Tibial artery (tissue), 4 donors: ENCODE measurements around the gene STOML2.
"Not testable (repeated sequence)": the region's sequence is repeated elsewhere in the genome, so short reads cannot be mapped to it uniquely, and the experiment has no call there.

Source experiments
- DNase-seq, 2 donors: peaks; one replicate each; pipeline ENCODE4 v3.0.0-alpha.2; 2019
- H3K27ac ChIP-seq, 2 donors: fragments of 200-600 bp; sonication (generic) in 1 of 2; 1 replicate in 1 of 2; 2 replicates in 1 of 2; pipeline ENCODE4 v1.5.1; 2018 to 2019; ENCODE audit warnings: mild to moderate bottlenecking in 1 of 2
- H3K27me3 ChIP-seq, 2 donors: fragments of 200-600 bp; sonication (generic) in 1 of 2; one replicate each; pipeline versions ENCODE4 v1.5.1 to v1.6.0; 2016 to 2019
- H3K36me3 ChIP-seq, 3 donors: fragments of 200-600 bp; sonication (generic) in 2 of 3; one replicate each; pipeline ENCODE4 v1.5.1; 2016 to 2019; ENCODE audit warnings: mild to moderate bottlenecking in 2 of 3
- H3K4me1 ChIP-seq, 4 donors: fragments of 200-600 bp; sonication (generic) in 2 of 4; 1 replicate in 3 of 4; 2 replicates in 1 of 4; pipeline ENCODE4 v1.5.1; 2016 to 2019
- H3K4me3 ChIP-seq, 2 donors: fragments of 200-600 bp; sonication (generic) in 1 of 2; 1 replicate in 1 of 2; 2 replicates in 1 of 2; pipeline ENCODE4 v1.5.1; 2018 to 2019; ENCODE audit warnings: mild to moderate bottlenecking in 2 of 2
- H3K9me3 ChIP-seq, 3 donors: fragments of 200-600 bp; sonication (generic) in 1 of 3; one replicate each; pipeline ENCODE4 v1.5.1; 2016 to 2019
- CTCF ChIP-seq, 2 experiments: fragments of 200-600 bp in 1 of 2; fragments of 450-650 bp in 1 of 2; IDR thresholded peaks; one replicate each; pipeline ENCODE4 v1.5.1; 2017 to 2019; ENCODE audit warnings: antibody characterized with exemption in 2 of 2, mild to moderate bottlenecking in 1 of 2, moderate library complexity in 1 of 2
- intact Hi-C: fragments of 100-400 bp; cut with DNase I; formaldehyde crosslinking; loops from one replicate; pipeline ENCODE4 v1.15.0; 2023; ENCODE audit warnings: low total_unique reads

Gene STOML2

GRCh38 chr9:35102769-35103659 lies at the start of gene STOML2:
Gene STOML2 (minus strand): TSS chr9:35103131. CDS start chr9:35103094, 37 bp downstream.
- peaks cover 42 to 63% (median 57%) of the 10 kb centered on the region in 3 donors for H3K36me3 ChIP-seq
- H3K4me1 ChIP-seq = peaks cover 0 to 31% (median 21%) of the 10 kb centered on the region in 4 donors
- peak; percentile 96 to 97 for DNase-seq
- no peaks in the 10 kb centered on the region for H3K9me3 ChIP-seq
- TF ChIP-seq CTCF (IDR thresholded peaks at IDR 0.05) = no peak
- no peaks in the 10 kb centered on the region for H3K27me3 ChIP-seq
- H3K4me3 ChIP-seq = peak within 1 kb of the TSS; percentile 58 to 67
- intact Hi-C loops = no loop called here
- H3K27ac ChIP-seq = peak within 1 kb of the TSS; percentile 86

- H3K36me3 ChIP-seq, H3K4me3 ChIP-seq, H3K27ac ChIP-seq, H3K4me1 ChIP-seq, intact Hi-C loops, H3K27me3 ChIP-seq, DNase-seq: not testable (repeated sequence)
- H3K9me3 ChIP-seq = peaks cover 0 to 61% (median 21%) of the 10 kb centered on the region in 3 donors
Measured at GRCh38 chr9:35147941-35148563, 45.1 kb upstream of the STOML2 start.

- DNase-seq = no peak
- intact Hi-C loops = no loop called here
- Histone ChIP-seq H3K27me3 (peaks cover 0 to 3% of the 10 kb centered on the region in 2 donors), H3K4me1 (no peaks in the 10 kb centered on the region), H3K4me3 (no peak overlapping the region), H3K36me3 (no peaks in the 10 kb centered on the region), H3K9me3 (peaks cover 5 to 43% (median 25%) of the 10 kb centered on the region in 3 donors), H3K27ac (no peak overlapping the region)
- TF ChIP-seq CTCF (IDR thresholded peaks at IDR 0.05) = no peak
Measured at GRCh38 chr9:35142037-35142436, 39.1 kb upstream of the STOML2 start.

- H3K4me1 ChIP-seq = no peaks in the 10 kb centered on the region
- no peak overlapping the region for H3K27ac ChIP-seq
- H3K27me3 ChIP-seq = peaks cover 0 to 3% of the 10 kb centered on the region in 2 donors
- TF ChIP-seq CTCF (IDR thresholded peaks at IDR 0.05) = no peak
- intact Hi-C loops = no loop called here
- H3K4me3 ChIP-seq = no peak overlapping the region
- H3K9me3 ChIP-seq = peaks cover 5 to 33% (median 22%) of the 10 kb centered on the region in 3 donors
- H3K36me3 ChIP-seq = no peaks in the 10 kb centered on the region
- no peak for DNase-seq
Measured at GRCh38 chr9:35140093-35140492, 37.2 kb upstream of the STOML2 start.

- peak in 1 of 2 donors; percentile 10 for DNase-seq
- no peak for TF ChIP-seq CTCF (IDR thresholded peaks at IDR 0.05)
- Histone ChIP-seq H3K27ac (no peak overlapping the region), H3K27me3 (peaks cover 0 to 3% of the 10 kb centered on the region in 2 donors), H3K36me3 (no peaks in the 10 kb centered on the region), H3K4me3 (no peak overlapping the region), H3K4me1 (no peaks in the 10 kb centered on the region), H3K9me3 (peaks cover 0 to 13% (median 7%) of the 10 kb centered on the region in 3 donors)
- intact Hi-C loops = no loop called here
Measured at GRCh38 chr9:35136866-35137265, 33.9 kb upstream of the STOML2 start.

GRCh38 chr9:35135988-35136387 lies 33.1 kb upstream of the STOML2 start:
- TF ChIP-seq CTCF (IDR thresholded peaks at IDR 0.05) = no peak
- DNase-seq = no peak
- intact Hi-C loops = no loop called here
- H3K27me3 ChIP-seq = peaks cover 0 to 3% of the 10 kb centered on the region in 2 donors
- no peaks in the 10 kb centered on the region for H3K36me3 ChIP-seq
- H3K9me3 ChIP-seq = peaks cover 0 to 5% (median 0%) of the 10 kb centered on the region in 3 donors
- H3K4me3 ChIP-seq = no peak overlapping the region
- H3K4me1 ChIP-seq = no peaks in the 10 kb centered on the region
- no peak overlapping the region for H3K27ac ChIP-seq
